Mesenchymal stem cell (in vitro differentiated cells and primary cell): Measurements from ENCODE around the gene TFPT.

Source experiments
- DNase-seq: peaks from one replicate; pipeline ENCODE4 v3.0.0-alpha.2; 2013
- H2AFZ ChIP-seq: one replicate; pipeline ENCODE4 v1.6.1; 2013; ENCODE audit warnings: low read depth, mild to moderate bottlenecking, control low read depth, inconsistent platforms, low read length, moderate library complexity
- H2AK5ac ChIP-seq: 2 replicates; pipeline ENCODE4 v1.6.1; 2013; ENCODE audit warnings: low read length, moderate library complexity, mild to moderate bottlenecking, inconsistent platforms; ENCODE audit not compliant: severe bottlenecking
- H2BK120ac ChIP-seq: one replicate; pipeline ENCODE4 v1.6.1; 2013; ENCODE audit warnings: low read depth, mild to moderate bottlenecking, inconsistent platforms, low read length, moderate library complexity
- H2BK12ac ChIP-seq, 2 experiments: one replicate each; pipeline ENCODE4 v1.6.1; 2013; ENCODE audit warnings: inconsistent platforms in 2 of 2, low read length in 2 of 2, mild to moderate bottlenecking in 2 of 2, moderate library complexity in 2 of 2, control low read depth in 1 of 2
- H2BK15ac ChIP-seq: one replicate; pipeline ENCODE4 v1.6.1; 2013; ENCODE audit warnings: mild to moderate bottlenecking, low read depth, inconsistent platforms; ENCODE audit not compliant: poor library complexity, severe bottlenecking
- H2BK5ac ChIP-seq: 2 replicates; pipeline ENCODE4 v1.6.1; 2013; ENCODE audit warnings: low read depth, mild to moderate bottlenecking, low read length, control low read depth, inconsistent platforms; ENCODE audit not compliant: poor library complexity, severe bottlenecking
- H3K14ac ChIP-seq, 2 experiments: one replicate each; pipeline ENCODE4 v1.6.1; 2013; ENCODE audit warnings: inconsistent platforms in 2 of 2, low read length in 2 of 2, control low read depth in 1 of 2, mild to moderate bottlenecking in 1 of 2, moderate library complexity in 1 of 2
- H3K18ac ChIP-seq, 2 experiments: one replicate each; pipeline ENCODE4 v1.6.1; 2013; ENCODE audit warnings: inconsistent platforms in 2 of 2, low read length in 2 of 2, control low read depth in 1 of 2, low read depth in 1 of 2, mild to moderate bottlenecking in 1 of 2
- H3K23ac ChIP-seq, 2 experiments: one replicate each; pipeline ENCODE4 v1.6.1; 2013; ENCODE audit warnings: inconsistent platforms in 2 of 2, low read length in 2 of 2, mild to moderate bottlenecking in 2 of 2, moderate library complexity in 2 of 2, control low read depth in 1 of 2
- H3K27ac ChIP-seq: 2 replicates; pipeline ENCODE4 v1.5.1; 2013; ENCODE audit warnings: mild to moderate bottlenecking, moderate library complexity, low read length, control low read depth, inconsistent platforms; ENCODE audit not compliant: poor library complexity, severe bottlenecking
- H3K27me3 ChIP-seq, 2 experiments: 2 replicates each; pipeline versions ENCODE4 v1.6.1 to v1.7.0; 2013; ENCODE audit warnings: low read length in 2 of 2, mild to moderate bottlenecking in 2 of 2, moderate library complexity in 2 of 2, control low read depth in 1 of 2, inconsistent platforms in 1 of 2; ENCODE audit not compliant: control insufficient read depth in 1 of 2, insufficient read depth in 1 of 2
- H3K36me3 ChIP-seq, 2 experiments: 2 replicates each; pipeline versions ENCODE4 v1.6.1 to v1.7.0; 2013; ENCODE audit warnings: low read length in 2 of 2, control low read depth in 1 of 2, inconsistent platforms in 1 of 2, low read depth in 1 of 2, mild to moderate bottlenecking in 1 of 2; ENCODE audit not compliant: insufficient read depth in 2 of 2, control insufficient read depth in 1 of 2
- H3K4ac ChIP-seq, 2 experiments: one replicate each; pipeline ENCODE4 v1.6.1; 2013; ENCODE audit warnings: inconsistent platforms in 2 of 2, low read length in 2 of 2, mild to moderate bottlenecking in 2 of 2, moderate library complexity in 2 of 2, control low read depth in 1 of 2, low read depth in 1 of 2
- H3K4me1 ChIP-seq: 2 replicates; pipeline ENCODE4 v1.6.1; 2013; ENCODE audit warnings: low read depth, low read length, control low read depth; ENCODE audit not compliant: control insufficient read depth, insufficient read depth
- H3K4me2 ChIP-seq: 2 replicates; pipeline ENCODE4 v1.6.1; 2013; ENCODE audit warnings: low read length, mild to moderate bottlenecking, inconsistent platforms; ENCODE audit not compliant: poor library complexity, severe bottlenecking
- H3K4me3 ChIP-seq, 2 experiments: 2 replicates each; pipeline versions ENCODE4 v1.5.1 to v1.7.0; 2013; ENCODE audit warnings: low read length in 2 of 2, mild to moderate bottlenecking in 2 of 2, control low read depth in 1 of 2, low read depth in 1 of 2; ENCODE audit not compliant: insufficient read depth in 1 of 2
- H3K79me1 ChIP-seq: replicated peaks from 2 replicates; pipeline ENCODE4 v1.6.1; 2013; ENCODE audit warnings: mild to moderate bottlenecking, control low read depth, low read length, inconsistent platforms; ENCODE audit not compliant: poor library complexity, severe bottlenecking
- H3K9ac ChIP-seq: 2 replicates; pipeline ENCODE4 v1.7.0; 2013; ENCODE audit warnings: mild to moderate bottlenecking, low read length, moderate library complexity
- H3K9me3 ChIP-seq: 2 replicates; pipeline ENCODE4 v1.7.0; 2013; ENCODE audit warnings: mild to moderate bottlenecking, low read length; ENCODE audit not compliant: control insufficient read depth
- H4K8ac ChIP-seq: one replicate; pipeline ENCODE4 v1.6.1; 2013; ENCODE audit warnings: inconsistent platforms, mild to moderate bottlenecking, low read length, moderate library complexity
- H4K91ac ChIP-seq: one replicate; pipeline ENCODE4 v1.6.1; 2013; ENCODE audit warnings: mild to moderate bottlenecking, low read length, inconsistent platforms
- WGBS: methylation state at CpG from one replicate; pipeline ENCODE4 v1.1.7; 2013; ENCODE audit warnings: mixed read lengths; 5-methylcytosine and 5-hydroxymethylcytosine counted together

TFPT gene

GRCh38 chr19:54138489-54139256 lies 23.2 kb upstream of the TFPT start:
- peaks cover 2% of the 10 kb centered on the region for H3K79me1 ChIP-seq
- H3K4me1 ChIP-seq, result peaks cover 36% of the 10 kb centered on the region
- H3K4ac ChIP-seq, result no peak overlapping the region
- no peak overlapping the region for H4K91ac ChIP-seq
- H3K36me3 ChIP-seq, result peaks cover 33% of the 10 kb centered on the region in 2 experiments
- H3K14ac ChIP-seq, result no peak overlapping the region
- no peak overlapping the region for H2BK12ac ChIP-seq
- H4K8ac ChIP-seq, result no peak overlapping the region
- peak overlapping the region; percentile 95 for H3K9ac ChIP-seq
- no peaks in the 10 kb centered on the region for H3K9me3 ChIP-seq
- H2AK5ac ChIP-seq, result no peak overlapping the region
- H3K27me3 ChIP-seq, result no peaks in the 10 kb centered on the region
- H3K27ac ChIP-seq, result no peak overlapping the region
- no peak overlapping the region for H3K18ac ChIP-seq
- DNase-seq, result no peak
- H3K4me2 ChIP-seq, result peak overlapping the region; percentile 75
- WGBS, result 49% methylated on average over 21 of the region's 31 CpGs
- H2AFZ ChIP-seq, result no peak overlapping the region
- peak overlapping the region; percentile 84 to 85 for H3K4me3 ChIP-seq
- H2BK15ac ChIP-seq, result no peak overlapping the region
- no peak overlapping the region for H2BK5ac ChIP-seq
- no peak overlapping the region for H2BK120ac ChIP-seq
- no peak overlapping the region for H3K23ac ChIP-seq

- Histone ChIP-seq H3K4me3 (peak within 1 kb of the TSS; percentile 84 to 85), H3K4me1 (peaks cover 34% of the 10 kb centered on the region), H2AFZ (peak within 1 kb of the TSS; percentile 39), H3K9me3 (no peaks in the 10 kb centered on the region), H2BK120ac (peak within 1 kb of the TSS; percentile 81), H4K8ac (peak within 1 kb of the TSS; percentile 81), H3K4me2 (peak within 1 kb of the TSS; percentile 88), H3K18ac (peak within 1 kb of the TSS; percentile 67 to 77), H2BK5ac (peak within 1 kb of the TSS; percentile 93), H3K36me3 (peaks cover 25 to 28% of the 10 kb centered on the region in 2 experiments), H3K9ac (peak within 1 kb of the TSS; percentile 95), H4K91ac (peak within 1 kb of the TSS; percentile 92), H3K27me3 (no peaks in the 10 kb centered on the region), H2BK15ac (peak within 1 kb of the TSS; percentile 32), H2AK5ac (no peak within 1 kb of the TSS), H3K14ac (peak within 1 kb of the TSS in 1 of 2 experiments; percentile 90), H3K27ac (peak within 1 kb of the TSS; percentile 9), H3K79me1 (no peaks in the 10 kb centered on the region), H3K23ac (peak within 1 kb of the TSS; percentile 10 to 20), H3K4ac (peak within 1 kb of the TSS in 1 of 2 experiments; percentile 88), H2BK12ac (no peak within 1 kb of the TSS)
- no peak for DNase-seq
- WGBS, result 2% methylated on average over 69 of the region's 103 CpGs
Observed at GRCh38 chr19:54137699-54138488, 22.4 kb upstream of the TFPT start, which contains the start of gene CNOT3. CNOT3 (plus strand) TSS chr19:54137762; CDS start chr19:54142979, 5,217 bp downstream.

GRCh38 chr19:54136864-54137698 lies 21.6 kb upstream of the TFPT start:
- Histone ChIP-seq H2AK5ac (no peak overlapping the region), H2BK12ac (no peak overlapping the region), H3K9me3 (no peaks in the 10 kb centered on the region), H4K8ac (no peak overlapping the region), H3K27ac (peak overlapping the region; percentile 9), H4K91ac (no peak overlapping the region), H3K27me3 (no peaks in the 10 kb centered on the region), H3K4me2 (peak overlapping the region; percentile 88), H3K18ac (no peak overlapping the region), H3K4ac (no peak overlapping the region), H3K23ac (no peak overlapping the region), H2BK15ac (no peak overlapping the region), H3K4me3 (peak overlapping the region; percentile 45 to 84), H3K79me1 (no peaks in the 10 kb centered on the region), H2AFZ (peak overlapping the region; percentile 39), H3K4me1 (peaks cover 28% of the 10 kb centered on the region), H2BK120ac (no peak overlapping the region), H3K9ac (peak overlapping the region; percentile 95), H3K36me3 (peaks cover 17 to 26% of the 10 kb centered on the region in 2 experiments), H2BK5ac (no peak overlapping the region), H3K14ac (no peak overlapping the region)
- WGBS, result under 1% methylated on average over 40 of the region's 46 CpGs
- peak; percentile 100 for DNase-seq
